Endothelial cell of umbilical vein (primary cell): Measurements from ENCODE around the gene FAM72D.
"Not testable (repeated sequence)": the region's sequence is repeated elsewhere in the genome, so short reads cannot be mapped to it uniquely, and the experiment has no call there.

Source experiments
- CTCF ChIP-seq, 2 donors: IDR thresholded peaks; 1 replicate in 1 of 2; 2 replicates in 1 of 2; pipeline ENCODE4 v1.5.1; 2011; ENCODE audit warnings: low read length in 2 of 2, mild to moderate bottlenecking in 2 of 2, moderate library complexity in 2 of 2, control low read depth in 1 of 2, inconsistent platforms in 1 of 2, low read depth in 1 of 2; ENCODE audit not compliant: insufficient read depth in 1 of 2; ENCODE audit errors: extremely low read depth in 1 of 2
- EZH2 ChIP-seq: IDR thresholded peaks from 2 replicates; pipeline ENCODE4 v1.6.1; 2012; ENCODE audit warnings: borderline replicate concordance, low read depth, mild to moderate bottlenecking, moderate library complexity, low read length, inconsistent platforms; ENCODE audit not compliant: severe bottlenecking
- FOS ChIP-seq: IDR thresholded peaks from 2 replicates; pipeline ENCODE4 v1.6.1; 2011; ENCODE audit warnings: mild to moderate bottlenecking, low read length, moderate library complexity, borderline replicate concordance; ENCODE audit not compliant: insufficient read depth
- GATA2 ChIP-seq: IDR thresholded peaks from 2 replicates; pipeline ENCODE4 v1.7.0; 2011; ENCODE audit warnings: low read depth, mild to moderate bottlenecking, moderate library complexity, mixed read lengths, low read length; ENCODE audit not compliant: insufficient read length, insufficient read depth
- JUN ChIP-seq: IDR thresholded peaks from 2 replicates; pipeline ENCODE4 v1.6.1; 2011; ENCODE audit warnings: borderline replicate concordance, low read depth; ENCODE audit not compliant: insufficient read length, insufficient read depth
- MYC ChIP-seq: IDR thresholded peaks from one replicate; pipeline ENCODE4 v1.6.1; 2011; ENCODE audit warnings: mild to moderate bottlenecking, low read depth, low read length
- POLR2A ChIP-seq: IDR thresholded peaks from 2 replicates; pipeline ENCODE4 v1.6.1; 2012; ENCODE audit warnings: low read depth, mild to moderate bottlenecking, control low read depth, low read length
- POLR2AphosphoS5 ChIP-seq: IDR thresholded peaks from 2 replicates; pipeline ENCODE4 v1.6.1; 2012; ENCODE audit warnings: low read depth, mild to moderate bottlenecking, control low read depth, low read length, moderate library complexity; ENCODE audit not compliant: insufficient read depth
- TF ChIP-seq, protein P1 (sequence below): IDR thresholded peaks from 2 replicates; pipeline ENCODE4 v1.6.1; 2011; ENCODE audit not compliant: insufficient read depth, insufficient read length

- not testable (repeated sequence) for TF ChIP-seq EZH2; CTCF (IDR thresholded peaks at IDR 0.05; ENCODE audit: extremely low read depth in 1 of 2, insufficient read depth in 1 of 2, low read depth in 1 of 2, low read length in 2 of 2); MYC; POLR2A; POLR2AphosphoS5; FOS; JUN; GATA2
- TF ChIP-seq, protein P1, sequence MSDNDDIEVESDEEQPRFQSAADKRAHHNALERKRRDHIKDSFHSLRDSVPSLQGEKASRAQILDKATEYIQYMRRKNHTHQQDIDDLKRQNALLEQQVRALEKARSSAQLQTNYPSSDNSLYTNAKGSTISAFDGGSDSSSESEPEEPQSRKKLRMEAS, result not testable (repeated sequence)
Observed at GRCh38 chr1:145103294-145103693, 7.5 kb downstream of the FAM72D start.
